Measurements from ENCODE around the gene CTCFL.

GRCh38 chr20:57479196-57479595, 45.7 kb downstream of the CTCFL start:
- TF ChIP-seq MAX (IDR thresholded peaks at IDR 0.05) (no peak), CTCF (IDR thresholded peaks at IDR 0.05; ENCODE audit: low read depth, low read length, missing input control) (no peak), EGR1 (IDR thresholded peaks at IDR 0.05; ENCODE audit: low read depth in 2 of 2) (no peak), GABPA (IDR thresholded peaks at IDR 0.05 in 1 of 2, conservative IDR thresholded peaks at IDR 0.05 in 1 of 2) (no peak), SP1 (IDR thresholded peaks at IDR 0.05) (no peak), REST (IDR thresholded peaks at IDR 0.05) (no peak), YY1 (IDR thresholded peaks at IDR 0.05) (no peak), ATF3 (IDR thresholded peaks at IDR 0.05) (no peak), ZBTB33 (IDR thresholded peaks at IDR 0.05) (no peak), TAF1 (conservative IDR thresholded peaks at IDR 0.05) (no peak), JUND (IDR thresholded peaks at IDR 0.05) (no peak), FOXA1 (IDR thresholded peaks at IDR 0.05) (no peak), RAD21 (IDR thresholded peaks at IDR 0.05) (no peak)

Measured in liver (tissue), 3 donors.